HG03575 (cell line): Measurements from ENCODE around the gene FBXL7.
"Not testable (repeated sequence)": the region's sequence is repeated elsewhere in the genome, so short reads cannot be mapped to it uniquely, and the experiment has no call there.

Experiments used
- ATAC-seq: cut with Tn5 transposase; IDR thresholded peaks from one replicate; pipeline ENCODE4 v1.9.1; 2021; ENCODE audit not compliant: unreplicated experiment, insufficient number of reproducible peaks, low FRiP score; ENCODE audit errors: extremely low read depth

Gene FBXL7

GRCh38 chr5:15858326-15858725 is 358.3 kb downstream of the FBXL7 start:
- no peak for ATAC-seq

- ATAC-seq = no peak
These were observed 364.7 kb downstream of the FBXL7 start for GRCh38 chr5:15864536-15865215.

- ATAC-seq = not testable (repeated sequence)
These were observed 372.3 kb downstream of the FBXL7 start for GRCh38 chr5:15872259-15872658.

- ATAC-seq = no peak
These were observed 377.9 kb downstream of the FBXL7 start for GRCh38 chr5:15877914-15878313.

DNA sequence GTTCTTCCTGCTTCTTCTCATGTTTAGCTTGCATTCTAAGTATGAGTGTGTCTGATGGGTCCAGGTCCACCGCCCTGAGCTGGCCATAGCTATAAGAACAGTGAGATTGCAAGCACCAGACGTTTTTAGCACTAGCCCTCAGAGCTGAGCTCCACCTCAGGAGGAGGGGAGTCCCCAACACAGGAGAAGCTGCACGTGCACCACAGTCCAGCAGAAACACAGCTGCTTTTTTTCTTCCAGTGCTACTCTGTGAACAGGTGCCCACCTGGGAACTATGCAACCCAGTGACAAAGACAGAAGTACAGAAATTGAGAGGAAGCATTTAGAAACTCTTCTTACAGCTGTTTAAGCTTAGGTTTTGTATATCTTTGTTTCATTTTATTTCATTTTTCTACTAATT is 380.2 kb downstream of the FBXL7 start:
- no peak for ATAC-seq

GRCh38 chr5:15885156-15885555 is 385.2 kb downstream of the FBXL7 start:
- ATAC-seq = no peak

- ATAC-seq = no peak
These were observed 386.2 kb downstream of the FBXL7 start for GRCh38 chr5:15886156-15886555.

DNA sequence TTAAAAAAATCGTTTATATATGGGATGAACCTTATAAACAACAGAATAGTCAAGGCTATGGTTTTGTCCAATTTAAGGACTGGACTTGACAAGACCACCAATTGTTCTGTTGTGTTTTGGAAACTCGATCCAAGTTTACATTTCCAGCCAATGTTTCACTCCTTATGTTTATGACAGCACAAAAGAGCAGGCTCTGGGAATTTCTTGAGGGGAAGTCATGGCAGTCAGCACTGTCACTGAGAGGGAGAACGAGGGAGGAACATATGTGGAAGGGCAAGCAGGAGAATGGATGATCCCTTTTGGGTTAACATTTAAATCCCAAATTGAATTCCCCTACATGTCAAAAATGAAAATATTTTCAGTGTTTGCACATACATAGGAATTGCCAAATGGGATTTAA is 387.1 kb downstream of the FBXL7 start:
- ATAC-seq = no peak

DNA sequence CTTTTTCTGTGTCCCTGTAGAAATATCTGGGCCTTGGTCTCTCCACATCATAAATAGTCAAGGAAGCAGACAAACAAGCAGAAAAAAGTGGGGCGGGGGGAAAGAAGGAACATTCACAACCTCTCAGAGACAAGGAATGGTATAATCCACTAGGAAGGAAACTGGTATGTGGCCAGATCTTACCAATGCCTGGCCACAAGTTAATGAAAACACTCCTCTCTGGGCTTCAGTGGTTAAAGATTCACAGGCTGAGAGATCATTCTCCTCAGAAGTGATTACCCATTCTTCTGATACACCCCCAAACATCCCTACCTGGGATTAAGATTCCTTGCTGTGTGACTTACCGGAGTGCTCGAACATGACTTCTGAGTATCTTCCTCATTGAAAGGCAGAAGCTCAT is 389.0 kb downstream of the FBXL7 start:
- no peak for ATAC-seq

- ATAC-seq = no peak
These were observed 393.9 kb downstream of the FBXL7 start for GRCh38 chr5:15893866-15894265.

DNA sequence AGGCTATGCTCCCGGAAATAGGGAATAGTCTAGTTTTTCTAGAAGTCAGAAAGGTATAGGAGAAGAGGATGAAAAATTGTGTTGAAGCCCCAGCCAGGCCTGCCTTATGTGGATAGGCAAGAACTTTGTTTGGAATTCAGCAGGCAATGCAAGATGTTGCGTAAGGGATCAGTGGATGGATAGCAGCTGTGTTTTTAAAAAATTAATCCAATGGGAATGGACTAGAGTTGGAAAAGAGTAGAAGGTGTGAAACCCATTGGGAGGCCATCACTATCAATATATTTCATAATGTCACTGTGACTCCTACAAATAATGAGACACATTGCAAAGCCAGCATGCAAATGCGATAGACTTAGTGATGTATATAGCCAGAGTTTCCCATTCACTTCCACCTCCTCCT is 397.7 kb downstream of the FBXL7 start:
- ATAC-seq = no peak

- no peak for ATAC-seq
These were observed 398.7 kb downstream of the FBXL7 start for GRCh38 chr5:15898641-15899040.

DNA sequence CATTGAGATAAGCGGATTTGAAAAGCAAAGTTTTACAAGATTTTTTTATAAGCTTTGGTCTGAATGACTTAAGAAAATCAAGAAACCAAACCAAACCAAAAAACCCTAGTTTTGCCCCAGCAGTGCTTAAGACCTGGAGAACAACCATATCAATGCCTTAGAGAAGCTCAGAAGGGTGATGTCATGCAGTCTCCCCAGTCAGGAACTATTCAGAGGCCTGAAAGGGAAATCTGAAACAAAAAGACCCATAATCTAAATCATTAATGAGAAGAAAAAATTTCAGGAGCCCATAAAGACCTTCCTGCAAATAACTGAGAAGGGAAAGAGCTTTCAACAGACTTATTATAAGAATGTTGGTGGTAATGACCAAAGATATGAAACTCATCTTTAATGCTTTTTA is 399.5 kb downstream of the FBXL7 start:
- no peak for ATAC-seq

- no peak for ATAC-seq
These were observed 401.2 kb downstream of the FBXL7 start for GRCh38 chr5:15901151-15901550.

DNA sequence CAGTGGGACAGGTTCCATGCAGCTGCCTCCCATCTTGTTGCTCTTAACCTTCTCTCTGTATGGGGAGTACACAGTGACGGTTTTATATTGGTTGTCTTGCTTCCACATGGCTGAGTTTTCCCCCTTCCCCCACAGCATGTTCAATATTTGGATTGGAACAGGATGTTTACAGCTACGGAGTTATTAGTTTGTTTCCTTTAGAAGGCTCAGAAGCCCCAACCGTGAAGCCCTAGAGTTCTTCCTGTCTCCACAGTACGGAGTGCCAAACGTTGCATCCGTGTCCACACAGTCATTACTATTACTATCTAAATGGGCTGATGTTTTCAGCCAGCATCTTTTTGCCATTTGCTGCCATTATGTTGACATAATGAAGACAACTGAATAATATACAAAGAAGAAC is 402.1 kb downstream of the FBXL7 start:
- no peak for ATAC-seq

GRCh38 chr5:15904899-15905830 is 405.2 kb downstream of the FBXL7 start:
- ATAC-seq = no peak

DNA sequence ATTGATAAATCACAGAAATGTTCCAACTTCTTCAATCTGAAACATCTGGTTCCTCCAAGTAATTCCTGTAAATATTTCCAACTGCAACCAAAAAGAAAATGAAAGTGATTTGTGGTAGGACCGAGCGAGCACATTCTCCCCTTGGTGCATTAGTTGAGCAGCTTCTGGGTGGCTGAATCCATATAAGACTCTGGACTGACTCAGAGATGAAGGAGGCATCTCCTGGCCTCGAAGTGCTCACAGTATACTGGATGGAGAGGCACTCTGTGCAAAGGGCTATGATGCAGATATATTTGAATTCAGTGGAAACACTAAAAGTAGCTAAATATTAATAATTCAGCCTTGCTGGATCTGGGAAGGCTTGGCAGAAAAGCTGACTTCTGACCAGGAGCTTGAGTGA is 414.7 kb downstream of the FBXL7 start:
- ATAC-seq = no peak

DNA sequence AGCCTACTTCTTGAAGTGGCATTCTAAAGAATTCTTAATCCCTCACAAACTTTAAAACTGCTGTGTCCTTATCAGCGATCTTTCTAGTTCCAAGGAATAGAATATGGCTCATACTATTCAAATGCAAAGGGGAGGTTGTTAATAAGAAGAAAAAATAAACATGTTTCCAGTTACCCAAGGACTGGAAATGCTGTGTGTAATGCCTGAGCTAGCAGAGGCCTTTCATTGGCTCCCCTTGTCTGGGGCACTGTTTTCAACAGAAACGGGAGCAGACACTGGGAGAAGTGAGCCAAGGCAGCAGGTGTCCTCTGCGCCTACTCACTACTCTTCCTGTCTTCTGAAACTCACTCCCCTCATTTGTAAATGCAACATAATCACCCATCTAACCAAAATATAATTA is 426.6 kb downstream of the FBXL7 start:
- no peak for ATAC-seq

DNA sequence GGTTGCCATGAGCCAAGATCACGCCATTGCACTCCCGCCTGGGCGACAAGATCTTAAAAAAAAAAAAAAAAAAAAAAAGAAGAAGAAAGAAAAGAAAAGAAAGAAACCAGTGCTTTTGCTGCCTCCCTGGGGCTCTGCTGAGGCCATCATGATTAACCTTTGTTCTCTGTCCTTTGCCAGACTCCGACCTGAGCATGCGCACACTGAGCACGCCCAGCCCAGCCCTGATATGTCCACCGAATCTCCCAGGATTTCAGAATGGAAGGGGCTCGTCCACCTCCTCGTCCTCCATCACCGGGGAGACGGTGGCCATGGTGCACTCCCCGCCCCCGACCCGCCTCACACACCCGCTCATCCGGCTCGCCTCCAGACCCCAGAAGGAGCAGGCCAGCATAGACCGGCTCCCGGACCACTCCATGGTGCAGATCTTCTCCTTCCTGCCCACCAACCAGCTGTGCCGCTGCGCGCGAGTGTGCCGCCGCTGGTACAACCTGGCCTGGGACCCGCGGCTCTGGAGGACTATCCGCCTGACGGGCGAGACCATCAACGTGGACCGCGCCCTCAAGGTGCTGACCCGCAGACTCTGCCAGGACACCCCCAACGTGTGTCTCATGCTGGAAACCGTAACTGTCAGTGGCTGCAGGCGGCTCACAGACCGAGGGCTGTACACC is 427.9 kb downstream of the FBXL7 start:
- ATAC-seq = no peak
